Suppressor macrophage treated with lipopolysaccharide for 1 hour (primary cell): ENCODE results near the gene CYP1A2.

Experiments used
- DNase-seq, 3 donors: peaks; one replicate each; pipeline ENCODE4 v3.0.0-alpha.2; 2020 to 2022

CYP1A2 gene

DNA sequence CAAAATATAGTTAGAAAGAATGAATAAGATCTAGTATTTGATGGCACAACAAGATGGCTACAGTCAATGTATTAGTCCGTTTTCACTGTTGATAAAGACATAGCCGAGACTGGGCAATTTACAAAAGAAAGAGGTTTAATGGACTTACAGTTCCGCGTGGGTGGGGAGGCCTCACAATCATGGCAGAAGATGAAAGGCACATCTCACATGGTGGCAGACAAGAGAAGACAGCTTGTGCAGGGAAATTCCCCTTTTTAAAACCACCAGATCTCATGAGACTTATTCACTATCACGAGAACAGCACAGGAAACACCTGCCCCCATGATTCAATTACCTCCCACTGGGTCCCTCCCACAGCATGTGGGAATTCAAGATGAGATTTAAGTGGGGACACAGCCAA is 10.4 kb upstream of the CYP1A2 start:
- peak; percentile 41 to 55 (median 43) for DNase-seq

DNA sequence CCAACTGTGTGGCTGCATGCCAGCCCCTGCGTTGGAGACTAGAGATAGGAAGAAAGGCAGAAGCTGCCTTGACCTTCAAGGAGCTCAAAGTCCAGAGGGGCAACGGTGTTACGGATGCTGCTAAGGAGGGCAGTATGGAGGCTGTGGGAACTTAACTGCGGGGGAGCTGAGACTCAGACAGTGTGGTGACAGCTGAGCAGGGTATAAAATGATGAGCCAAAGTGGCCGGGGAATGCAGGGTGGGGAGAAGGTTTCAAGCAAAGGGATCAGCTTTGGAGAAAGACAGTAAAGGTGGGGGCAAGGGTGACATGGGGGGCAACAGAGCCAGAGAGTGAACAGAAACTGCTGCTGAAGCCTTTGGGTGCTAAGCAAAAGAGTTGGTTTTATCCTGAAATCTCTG is 6.2 kb upstream of the CYP1A2 start:
- DNase-seq, result no peak

DNA sequence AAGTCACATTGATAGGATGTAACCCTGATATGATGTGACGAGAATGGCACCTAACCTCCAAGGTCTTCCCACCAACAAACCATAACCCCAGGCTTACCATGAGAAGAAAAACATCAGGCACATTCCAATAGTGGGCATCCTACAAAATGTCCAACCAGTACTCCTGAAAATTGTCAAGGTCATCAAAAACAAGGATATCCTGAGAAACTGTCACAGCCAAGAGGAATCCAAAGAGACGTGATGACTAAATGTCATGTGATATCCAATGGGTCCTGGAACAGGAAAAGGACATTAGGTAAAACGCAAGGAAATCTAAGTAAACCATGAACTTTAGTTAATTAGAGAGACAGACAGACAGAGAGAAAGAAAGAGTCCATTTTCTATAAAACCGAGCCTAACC is 2.3 kb upstream of the CYP1A2 start:
- no peak for DNase-seq

GRCh38 chr15:74749832-74750231 is 1.2 kb downstream of the CYP1A2 start:
- no peak for DNase-seq

DNA sequence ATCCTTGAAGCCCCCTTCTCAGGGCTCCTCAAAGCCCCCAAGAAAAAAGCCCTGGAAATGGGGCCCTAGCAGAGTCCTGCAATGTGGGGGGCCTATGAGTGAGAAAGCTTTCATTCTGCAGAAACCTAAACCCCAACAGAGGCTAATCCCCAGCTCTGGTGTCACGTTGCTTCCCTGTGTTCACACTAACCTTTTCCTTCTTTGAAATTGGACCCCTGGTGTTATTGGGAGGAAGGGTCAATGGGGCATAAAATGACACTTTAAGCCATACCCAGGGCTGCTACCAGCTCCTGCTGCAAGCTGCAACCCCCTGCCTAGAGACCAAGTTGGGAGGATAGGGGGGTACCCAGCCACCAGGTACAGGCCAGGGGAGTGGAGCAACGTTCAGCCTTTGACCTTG is 2.1 kb downstream of the CYP1A2 start:
- DNase-seq, result no peak

DNA sequence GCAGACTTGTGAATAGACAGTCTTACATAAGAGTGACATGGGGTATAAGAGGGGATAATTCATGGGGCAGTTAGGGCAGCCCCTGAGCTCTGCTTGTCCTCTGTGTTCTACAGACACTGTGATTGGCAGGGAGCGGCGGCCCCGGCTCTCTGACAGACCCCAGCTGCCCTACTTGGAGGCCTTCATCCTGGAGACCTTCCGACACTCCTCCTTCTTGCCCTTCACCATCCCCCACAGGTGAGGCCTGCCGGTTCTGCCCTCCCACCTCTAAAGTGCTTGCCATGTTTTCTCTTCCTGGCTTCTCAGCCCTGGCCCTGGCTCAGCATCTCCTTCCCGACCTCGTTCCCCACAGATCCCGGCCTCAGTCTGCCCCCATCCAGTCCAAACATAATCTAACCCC is 3.4 kb downstream of the CYP1A2 start:
- no peak for DNase-seq

DNA sequence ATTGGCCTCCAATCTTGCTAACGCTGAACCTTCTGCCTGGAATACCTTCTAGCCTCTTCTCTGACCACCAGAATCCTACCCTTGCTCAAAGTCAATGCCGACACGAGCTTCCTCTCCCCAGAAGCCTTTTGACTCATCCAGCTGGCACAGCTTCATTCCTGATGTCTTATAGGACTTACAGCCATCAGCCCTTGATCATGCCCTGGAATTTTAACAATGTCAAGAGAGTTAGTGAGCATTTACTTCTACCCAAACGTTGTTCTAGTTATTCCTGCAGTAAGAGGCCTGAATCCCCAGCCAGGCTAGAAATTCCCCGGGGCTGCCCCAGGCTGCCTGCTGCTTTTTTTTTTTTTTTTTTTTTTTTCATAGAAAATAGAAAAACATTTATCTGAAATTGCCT is 3.9 kb downstream of the CYP1A2 start:
- peak in 1 of 3 donors; percentile 9 for DNase-seq

DNA sequence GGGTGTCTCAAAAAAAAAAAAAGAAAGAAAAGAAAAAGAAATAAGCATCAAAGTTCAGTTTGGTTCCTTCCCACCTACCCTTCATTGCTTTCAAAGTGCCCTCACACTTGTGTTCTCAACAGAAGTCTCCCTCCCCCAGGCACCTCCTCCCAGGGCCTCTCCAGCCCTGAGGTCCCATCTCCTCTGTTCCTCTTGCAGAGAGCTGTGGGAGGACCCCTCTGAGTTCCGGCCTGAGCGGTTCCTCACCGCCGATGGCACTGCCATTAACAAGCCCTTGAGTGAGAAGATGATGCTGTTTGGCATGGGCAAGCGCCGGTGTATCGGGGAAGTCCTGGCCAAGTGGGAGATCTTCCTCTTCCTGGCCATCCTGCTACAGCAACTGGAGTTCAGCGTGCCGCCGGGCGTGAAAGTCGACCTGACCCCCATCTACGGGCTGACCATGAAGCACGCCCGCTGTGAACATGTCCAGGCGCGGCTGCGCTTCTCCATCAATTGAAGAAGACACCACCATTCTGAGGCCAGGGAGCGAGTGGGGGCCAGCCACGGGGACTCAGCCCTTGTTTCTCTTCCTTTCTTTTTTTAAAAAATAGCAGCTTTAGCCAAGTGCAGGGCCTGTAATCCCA is 6.1 kb downstream of the CYP1A2 start:
- no peak for DNase-seq

DNA sequence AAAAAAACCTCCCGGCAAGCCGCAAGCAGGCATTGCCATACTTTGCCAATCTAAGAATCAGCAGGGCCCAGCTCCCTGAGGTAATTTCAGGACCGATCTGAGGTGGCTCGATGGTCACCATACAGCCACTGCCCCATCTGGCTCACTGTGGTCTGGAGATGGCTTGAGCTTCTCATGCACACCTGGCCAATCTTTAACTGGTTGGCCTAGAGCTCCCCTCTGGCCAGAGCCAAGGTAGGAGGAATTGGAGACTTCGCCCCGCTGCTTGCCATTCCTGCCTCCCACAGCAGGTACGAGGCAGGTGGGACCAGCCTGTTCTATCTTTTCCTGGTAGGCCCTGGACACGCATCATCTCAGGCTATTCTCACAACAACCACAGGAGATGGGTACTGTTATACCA is 10.1 kb downstream of the CYP1A2 start:
- no peak for DNase-seq

- no peak for DNase-seq
These were observed 14.1 kb downstream of the CYP1A2 start for GRCh38 chr15:74762791-74763150.

DNA sequence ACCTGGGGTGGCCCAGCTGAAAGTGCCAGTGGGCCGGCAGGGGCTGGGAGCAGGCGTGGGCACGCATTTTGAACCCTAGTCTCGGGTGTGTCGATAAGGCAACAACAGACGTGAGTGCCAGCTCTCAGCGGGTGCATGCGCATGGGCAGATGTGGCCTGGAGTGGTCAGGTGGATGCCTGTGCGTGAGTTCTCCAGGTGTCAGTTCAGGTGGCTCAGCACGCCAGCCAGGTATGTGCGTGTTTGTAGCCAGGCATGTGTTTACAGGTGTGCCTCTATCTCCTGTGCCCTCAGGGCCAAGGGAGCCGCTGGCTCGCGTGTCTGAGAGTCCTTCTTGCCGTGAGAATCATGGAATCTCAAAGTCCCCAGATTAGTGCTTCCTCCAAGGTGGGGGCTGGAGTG is 14.8 kb downstream of the CYP1A2 start:
- no peak for DNase-seq

DNA sequence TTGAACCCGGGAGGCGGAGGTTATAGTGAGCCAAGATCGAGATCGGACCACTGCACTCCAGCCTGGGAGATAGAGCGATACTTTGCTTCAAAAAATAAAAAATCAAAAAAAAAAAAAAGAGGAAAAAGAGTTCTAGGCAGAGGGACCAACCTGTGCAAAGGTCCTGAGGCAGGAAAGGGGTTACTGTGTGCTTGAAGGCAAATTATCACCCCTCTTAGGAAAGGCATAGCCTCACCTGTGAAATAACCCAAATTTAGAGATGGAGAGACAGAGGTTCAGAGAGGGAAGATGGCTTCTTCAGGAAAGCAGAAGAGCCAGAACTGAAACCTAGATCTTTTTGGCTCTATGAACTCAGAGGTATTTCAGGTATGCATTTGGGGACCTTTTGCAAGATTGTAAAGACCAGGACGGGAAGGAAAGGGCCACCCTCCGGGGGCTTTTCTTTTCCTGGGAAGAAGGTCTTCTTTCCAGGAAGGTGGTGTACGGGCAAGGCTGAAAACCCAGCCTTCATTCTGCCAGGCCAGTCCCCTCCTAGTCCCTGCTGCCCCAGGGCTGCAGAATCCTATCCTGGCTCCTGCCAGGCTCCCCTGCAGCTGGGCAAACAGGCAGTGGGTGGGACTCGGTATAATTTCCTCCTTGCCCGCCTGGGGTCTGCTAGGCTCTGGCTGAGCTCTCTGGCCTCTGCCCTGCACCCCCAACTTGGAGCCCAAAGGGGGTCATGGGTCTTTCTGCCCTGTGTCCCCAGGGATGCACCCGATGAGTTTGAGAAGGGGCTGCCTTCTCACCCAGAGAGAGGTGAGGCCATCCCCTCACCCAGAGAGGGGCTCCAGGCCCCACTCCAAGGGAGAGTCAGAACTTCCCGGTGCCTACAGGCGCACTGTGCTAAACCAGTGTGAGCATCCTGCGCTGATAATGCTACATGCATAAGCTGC is 18.8 kb downstream of the CYP1A2 start:
- DNase-seq, result peak in 1 of 3 donors; percentile 8

GRCh38 chr15:74768099-74768770 is 19.6 kb downstream of the CYP1A2 start:
- DNase-seq, result no peak

GRCh38 chr15:74768771-74769342 is 20.2 kb downstream of the CYP1A2 start:
- peak; percentile 69 to 77 (median 70) for DNase-seq

DNA sequence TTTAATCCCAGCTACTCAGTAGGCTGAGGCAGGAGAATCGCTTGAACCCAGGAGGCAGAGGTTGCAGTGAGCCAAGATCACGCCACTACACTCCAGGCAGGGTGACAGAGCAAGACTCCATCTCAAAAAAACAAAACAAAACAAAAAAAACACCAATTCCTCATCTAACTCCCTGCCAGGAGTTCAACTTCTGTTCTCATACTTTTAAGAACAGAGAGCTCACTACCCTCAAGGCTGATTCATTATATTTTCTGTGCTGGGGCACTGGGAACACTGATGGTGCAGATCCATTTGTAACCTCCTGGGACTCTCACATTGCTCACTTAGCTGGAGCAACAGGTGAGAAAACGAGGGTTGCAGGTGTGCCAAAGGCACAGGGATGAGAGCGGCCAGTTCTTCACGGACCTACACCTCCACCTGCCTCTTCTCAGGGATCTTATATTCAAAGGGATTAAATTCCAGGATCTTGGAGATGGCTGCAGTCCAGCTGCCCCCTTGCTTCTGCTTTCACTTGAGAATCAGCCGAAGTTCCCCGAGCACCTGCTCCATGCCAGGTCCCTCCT is 20.9 kb downstream of the CYP1A2 start:
- DNase-seq, result no peak

GRCh38 chr15:74770211-74770903 is 21.7 kb downstream of the CYP1A2 start:
- no peak for DNase-seq

DNA sequence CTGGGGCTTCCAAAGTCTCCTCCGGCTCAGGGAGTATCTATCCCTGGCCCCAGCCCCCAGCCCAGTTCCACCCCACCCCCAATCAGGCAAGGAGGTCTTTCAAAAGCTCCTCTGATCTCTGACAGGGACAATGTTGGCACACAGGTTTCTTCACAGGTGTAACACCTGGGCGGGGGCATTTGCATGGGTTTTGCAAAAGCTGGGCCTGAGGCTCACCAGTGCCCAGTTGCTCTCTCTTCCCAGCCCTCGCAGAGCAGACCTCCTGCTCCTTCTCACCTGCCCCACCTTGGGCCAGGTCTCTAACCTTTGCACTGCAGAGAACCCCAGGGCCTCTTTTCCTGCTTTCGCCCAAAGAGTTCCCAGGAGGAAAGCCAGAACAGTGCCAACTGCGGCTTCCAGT is 24.7 kb downstream of the CYP1A2 start:
- DNase-seq, result no peak

DNA sequence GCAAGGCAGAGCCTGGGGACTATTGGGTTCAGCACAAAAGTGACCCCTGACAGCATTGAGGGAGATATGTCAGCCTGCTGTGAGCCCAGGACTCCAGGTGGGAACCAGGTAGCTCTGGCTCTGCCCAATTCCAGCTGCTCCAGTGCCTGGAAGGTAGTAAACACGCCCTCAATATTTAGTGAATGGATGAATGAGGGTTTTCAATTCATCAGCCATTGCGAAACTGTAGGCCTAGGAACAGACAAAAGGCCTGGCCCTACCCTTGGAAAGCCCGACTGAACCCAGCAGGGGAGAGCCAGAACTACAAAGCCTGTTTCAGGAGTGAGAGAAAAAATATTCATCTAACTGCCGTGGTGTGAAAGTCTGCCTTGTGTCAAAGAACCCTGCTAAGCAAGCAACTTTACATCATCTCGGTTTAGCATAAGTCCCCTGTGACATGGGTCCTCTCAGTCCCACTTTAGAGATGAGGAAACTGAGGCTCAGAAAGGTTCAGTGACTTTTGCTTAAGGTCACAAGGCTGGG is 25.1 kb downstream of the CYP1A2 start:
- peak; percentile 48 to 62 (median 54) for DNase-seq

DNA sequence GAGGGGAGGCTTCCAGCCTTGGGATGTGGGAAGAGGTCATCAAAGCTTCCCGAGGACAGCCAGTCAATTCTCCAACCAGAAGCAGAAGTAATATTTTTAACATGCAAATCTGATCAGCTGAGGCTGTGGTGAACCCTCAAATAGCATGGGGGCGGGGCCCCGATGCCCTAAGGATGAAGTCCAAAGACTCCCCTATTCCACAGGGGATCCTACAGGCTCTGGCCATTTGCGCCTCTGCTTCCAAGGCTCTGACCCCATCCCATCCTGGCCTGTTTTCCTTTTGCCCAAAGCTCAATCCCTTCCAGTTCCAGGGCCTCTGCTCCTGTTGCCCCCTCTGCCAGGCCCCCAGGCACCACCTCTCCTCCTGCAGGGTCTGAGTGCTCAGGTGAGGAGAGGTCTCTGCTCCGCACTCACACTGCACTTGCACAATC is 26.5 kb downstream of the CYP1A2 start:
- peak; percentile 64 to 79 (median 65) for DNase-seq

DNA sequence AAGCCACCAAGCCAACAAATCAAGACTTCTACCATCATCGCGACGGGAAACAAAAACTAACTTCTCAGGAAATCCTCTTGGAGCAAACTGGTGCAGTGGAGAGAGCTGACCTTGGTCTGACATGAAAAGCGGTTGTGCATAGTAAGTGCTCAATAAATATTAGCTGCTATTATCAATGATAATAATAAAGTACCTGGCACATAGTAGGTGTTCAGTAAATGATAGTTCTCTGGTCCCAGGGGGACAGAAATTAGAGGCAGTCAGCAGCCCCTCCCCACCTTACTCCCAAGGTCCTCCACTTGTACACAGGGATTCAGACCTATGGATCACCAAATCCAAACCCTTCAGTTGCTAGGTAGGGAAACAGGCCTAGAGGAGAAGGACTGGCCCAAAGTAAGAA is 27.2 kb downstream of the CYP1A2 start:
- DNase-seq, result no peak

DNA sequence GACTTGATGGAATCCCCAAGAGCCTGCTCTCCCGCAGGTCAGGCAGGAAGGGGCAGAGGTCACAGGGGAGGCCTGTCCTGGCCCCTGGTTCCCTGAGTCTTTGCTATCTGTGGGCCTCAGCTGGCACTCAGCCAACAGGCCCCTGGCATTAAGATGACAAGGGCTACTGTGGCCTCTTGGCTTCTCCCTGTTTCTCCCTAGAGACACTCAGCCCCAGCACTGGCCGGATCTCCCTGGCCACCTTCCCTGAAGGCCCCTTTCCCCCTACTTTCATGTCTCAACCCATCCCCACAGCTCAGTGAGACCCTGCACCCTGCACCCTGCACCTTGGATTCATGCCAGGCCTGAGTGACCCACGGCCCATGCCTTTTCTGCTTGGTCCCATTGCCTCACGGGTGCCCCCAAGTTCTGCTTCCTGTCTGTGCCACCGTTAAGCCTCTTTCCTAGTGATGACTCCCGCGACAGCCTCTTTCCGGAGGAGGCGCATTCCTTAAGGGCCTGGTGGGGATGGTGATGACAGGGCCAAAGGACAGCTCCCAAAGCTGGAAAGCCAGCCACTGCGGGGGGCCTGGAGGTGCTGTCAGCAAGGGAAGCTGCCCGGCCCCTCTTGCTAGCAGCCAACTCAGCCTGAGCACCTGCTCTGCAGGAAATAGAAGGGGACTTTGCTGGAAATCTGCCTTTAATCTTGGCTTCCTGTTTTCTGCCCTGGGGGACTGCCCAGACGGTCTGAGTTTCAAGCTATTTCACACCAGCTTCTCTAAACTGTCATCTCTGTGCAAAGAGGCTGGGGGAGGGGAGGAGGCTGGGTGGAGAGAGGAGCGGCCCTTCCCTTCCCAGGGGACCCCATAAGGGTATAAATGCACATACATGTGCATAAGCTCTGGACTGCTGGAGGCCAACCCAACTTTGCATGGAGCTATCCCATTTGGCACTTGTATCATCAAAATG is 28.4 kb downstream of the CYP1A2 start:
- DNase-seq, result peak; percentile 89 to 92 (median 91)
